ENCODE results near the gene CDKN1A. TPM values are rescaled to one million over a fixed set of nuclear protein-coding genes. Genes with fewer than 3 reads are reported as not detected.

CDKN1A gene
- total and polyA plus RNA-seq, 10 of the 15 experiments (the other 5 are each of a cell fraction or from before 2014, with no cell fraction given), result 25.2 to 637 (median 216) TPM

GRCh38 chr6:36633370-36633769 lies 45.1 kb upstream of the CDKN1A start:
- ATAC-seq, result no peak
- no peak overlapping the region for H3K9ac ChIP-seq (ENCODE audit: control insufficient read depth, insufficient read depth, low read length)
- H4K20me1 ChIP-seq (ENCODE audit: control insufficient read depth, insufficient read depth), result no peaks in the 10 kb centered on the region
- ChIA-PET SMC1A (ENCODE audit: uncharacterized antibody, unreplicated experiment) (interaction anchor here (1.0 to 2.0 kb wide), 2 partner anchors 10 to 11 kb away, joined by 3 to 5 read pairs; no protein-coding TSS in a partner anchor), POLR2A (interaction anchor here (0.7 to 0.9 kb wide), 2 partner anchors 12 to 38 kb away, joined by 3 to 5 read pairs; no protein-coding TSS in a partner anchor), RAD21 (ENCODE audit: unreplicated experiment) (interaction anchor here (1.2 kb wide), 1 partner anchor 9 kb away, joined by 5 read pairs; no protein-coding TSS in a partner anchor), CTCF (interaction anchor here (0.6 kb wide), 1 partner anchor 13 kb away, joined by 3 read pairs; no protein-coding TSS in a partner anchor)
- 82% methylated on average over 6 of the region's 6 CpGs for WGBS (ENCODE audit: insufficient coverage, insufficient replicate concordance, low lambda C conversion rate, missing lambda C conversion rate)
- no peak for FAIRE-seq
- no peak overlapping the region for H3K4me2 ChIP-seq (ENCODE audit: control insufficient read depth, insufficient read depth)
- no peak overlapping the region for H3K4me3 ChIP-seq
- H3K79me2 ChIP-seq (ENCODE audit: control insufficient read depth, insufficient read depth, low read length), result no peaks in the 10 kb centered on the region
- H2AFZ ChIP-seq (ENCODE audit: control insufficient read depth, low read depth, low read length), result no peak overlapping the region
- H3K27me3 ChIP-seq (replicated peaks in 1 of 2; ENCODE audit: control insufficient read depth in 2 of 2, insufficient read depth in 2 of 2, low read length in 1 of 2), result no peaks in the 10 kb centered on the region
- DNase-seq (ENCODE audit: low read depth, low spot score), result no peak
- intact Hi-C loops (cut with micrococcal nuclease; ENCODE audit: unreplicated experiment), result no loop called here
- TF ChIP-seq IRF3 (IDR thresholded peaks at IDR 0.05) (no peak), SMC3 (IDR thresholded peaks at IDR 0.05; ENCODE audit: borderline replicate concordance, low read length) (no peak), FOS (IDR thresholded peaks at IDR 0.05; ENCODE audit: borderline replicate concordance, extremely low read depth, insufficient read length) (no peak), PAX8 (IDR thresholded peaks at IDR 0.05) (no peak), SREBF2 (IDR thresholded peaks at IDR 0.05; ENCODE audit: low read length) (no peak)
- TF ChIP-seq, protein P1, sequence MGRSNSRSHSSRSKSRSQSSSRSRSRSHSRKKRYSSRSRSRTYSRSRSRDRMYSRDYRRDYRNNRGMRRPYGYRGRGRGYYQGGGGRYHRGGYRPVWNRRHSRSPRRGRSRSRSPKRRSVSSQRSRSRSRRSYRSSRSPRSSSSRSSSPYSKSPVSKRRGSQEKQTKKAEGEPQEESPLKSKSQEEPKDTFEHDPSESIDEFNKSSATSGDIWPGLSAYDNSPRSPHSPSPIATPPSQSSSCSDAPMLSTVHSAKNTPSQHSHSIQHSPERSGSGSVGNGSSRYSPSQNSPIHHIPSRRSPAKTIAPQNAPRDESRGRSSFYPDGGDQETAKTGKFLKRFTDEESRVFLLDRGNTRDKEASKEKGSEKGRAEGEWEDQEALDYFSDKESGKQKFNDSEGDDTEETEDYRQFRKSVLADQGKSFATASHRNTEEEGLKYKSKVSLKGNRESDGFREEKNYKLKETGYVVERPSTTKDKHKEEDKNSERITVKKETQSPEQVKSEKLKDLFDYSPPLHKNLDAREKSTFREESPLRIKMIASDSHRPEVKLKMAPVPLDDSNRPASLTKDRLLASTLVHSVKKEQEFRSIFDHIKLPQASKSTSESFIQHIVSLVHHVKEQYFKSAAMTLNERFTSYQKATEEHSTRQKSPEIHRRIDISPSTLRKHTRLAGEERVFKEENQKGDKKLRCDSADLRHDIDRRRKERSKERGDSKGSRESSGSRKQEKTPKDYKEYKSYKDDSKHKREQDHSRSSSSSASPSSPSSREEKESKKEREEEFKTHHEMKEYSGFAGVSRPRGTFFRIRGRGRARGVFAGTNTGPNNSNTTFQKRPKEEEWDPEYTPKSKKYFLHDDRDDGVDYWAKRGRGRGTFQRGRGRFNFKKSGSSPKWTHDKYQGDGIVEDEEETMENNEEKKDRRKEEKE (IDR thresholded peaks at IDR 0.05), result no peak
- TF ChIP-seq, protein P2, sequence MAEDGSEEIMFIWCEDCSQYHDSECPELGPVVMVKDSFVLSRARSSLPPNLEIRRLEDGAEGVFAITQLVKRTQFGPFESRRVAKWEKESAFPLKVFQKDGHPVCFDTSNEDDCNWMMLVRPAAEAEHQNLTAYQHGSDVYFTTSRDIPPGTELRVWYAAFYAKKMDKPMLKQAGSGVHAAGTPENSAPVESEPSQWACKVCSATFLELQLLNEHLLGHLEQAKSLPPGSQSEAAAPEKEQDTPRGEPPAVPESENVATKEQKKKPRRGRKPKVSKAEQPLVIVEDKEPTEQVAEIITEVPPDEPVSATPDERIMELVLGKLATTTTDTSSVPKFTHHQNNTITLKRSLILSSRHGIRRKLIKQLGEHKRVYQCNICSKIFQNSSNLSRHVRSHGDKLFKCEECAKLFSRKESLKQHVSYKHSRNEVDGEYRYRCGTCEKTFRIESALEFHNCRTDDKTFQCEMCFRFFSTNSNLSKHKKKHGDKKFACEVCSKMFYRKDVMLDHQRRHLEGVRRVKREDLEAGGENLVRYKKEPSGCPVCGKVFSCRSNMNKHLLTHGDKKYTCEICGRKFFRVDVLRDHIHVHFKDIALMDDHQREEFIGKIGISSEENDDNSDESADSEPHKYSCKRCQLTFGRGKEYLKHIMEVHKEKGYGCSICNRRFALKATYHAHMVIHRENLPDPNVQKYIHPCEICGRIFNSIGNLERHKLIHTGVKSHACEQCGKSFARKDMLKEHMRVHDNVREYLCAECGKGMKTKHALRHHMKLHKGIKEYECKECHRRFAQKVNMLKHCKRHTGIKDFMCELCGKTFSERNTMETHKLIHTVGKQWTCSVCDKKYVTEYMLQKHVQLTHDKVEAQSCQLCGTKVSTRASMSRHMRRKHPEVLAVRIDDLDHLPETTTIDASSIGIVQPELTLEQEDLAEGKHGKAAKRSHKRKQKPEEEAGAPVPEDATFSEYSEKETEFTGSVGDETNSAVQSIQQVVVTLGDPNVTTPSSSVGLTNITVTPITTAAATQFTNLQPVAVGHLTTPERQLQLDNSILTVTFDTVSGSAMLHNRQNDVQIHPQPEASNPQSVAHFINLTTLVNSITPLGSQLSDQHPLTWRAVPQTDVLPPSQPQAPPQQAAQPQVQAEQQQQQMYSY (CRISPR knock-in tag; IDR thresholded peaks at IDR 0.05), result no peak
- H3K4me1 ChIP-seq (ENCODE audit: control insufficient read depth, insufficient read depth, low read length), result peaks cover 22% of the 10 kb centered on the region
- BruUV-seq (replicated peaks), result no TSS peak
- H3K27ac ChIP-seq (ENCODE audit: control insufficient read depth, insufficient read depth), result no peak overlapping the region
- no peaks in the 10 kb centered on the region for H3K36me3 ChIP-seq (ENCODE audit: control insufficient read depth in 2 of 2, insufficient read depth in 2 of 2, low read length in 1 of 2)
- in situ Hi-C loops (cut with MboI), result no loop called here
- H3K9me3 ChIP-seq (replicated peaks; ENCODE audit: control insufficient read depth, insufficient read depth, low read length), result no peaks in the 10 kb centered on the region
